GM18499 (cell line): ENCODE data around the gene PRKN.

ENCODE experiments used
- ATAC-seq: cut with Tn5 transposase; IDR thresholded peaks from one replicate; pipeline ENCODE4 v1.9.1; 2021; ENCODE audit warnings: moderate number of reproducible peaks; ENCODE audit not compliant: insufficient read depth, unreplicated experiment

The PRKN gene

DNA sequence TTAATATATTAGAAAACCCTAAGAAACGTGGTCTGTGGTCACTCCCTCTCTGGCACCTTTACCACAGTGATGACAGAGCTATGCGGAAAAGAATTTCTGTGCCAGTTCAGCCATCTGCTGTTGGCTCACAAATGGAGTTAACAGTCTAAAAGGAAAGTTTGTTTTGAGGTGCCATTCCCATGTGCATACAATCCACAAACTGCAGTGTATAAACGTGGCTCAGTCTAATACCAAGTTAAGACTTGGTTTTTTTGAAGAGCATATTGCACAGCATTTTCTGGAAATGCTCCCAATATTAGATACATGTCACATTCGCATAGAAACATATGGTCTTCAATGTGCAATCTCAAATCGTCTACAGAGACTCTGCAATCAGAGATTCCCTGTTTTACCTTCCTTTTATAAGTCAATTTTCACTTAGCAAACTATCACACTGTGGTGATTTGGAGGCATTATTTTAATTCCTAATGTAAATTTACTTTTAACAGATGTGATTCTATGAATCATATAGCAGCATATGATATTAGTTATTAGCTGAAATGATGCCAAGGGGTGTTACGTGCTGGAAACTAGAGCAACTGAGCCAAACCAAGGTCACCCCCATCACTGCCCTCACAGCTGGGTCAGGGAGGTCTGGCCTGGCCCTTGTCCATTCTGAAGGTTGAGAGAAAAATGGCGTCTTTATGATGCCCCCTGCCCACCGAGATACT, 383.5 kb downstream of the PRKN start:
- no peak for ATAC-seq

DNA sequence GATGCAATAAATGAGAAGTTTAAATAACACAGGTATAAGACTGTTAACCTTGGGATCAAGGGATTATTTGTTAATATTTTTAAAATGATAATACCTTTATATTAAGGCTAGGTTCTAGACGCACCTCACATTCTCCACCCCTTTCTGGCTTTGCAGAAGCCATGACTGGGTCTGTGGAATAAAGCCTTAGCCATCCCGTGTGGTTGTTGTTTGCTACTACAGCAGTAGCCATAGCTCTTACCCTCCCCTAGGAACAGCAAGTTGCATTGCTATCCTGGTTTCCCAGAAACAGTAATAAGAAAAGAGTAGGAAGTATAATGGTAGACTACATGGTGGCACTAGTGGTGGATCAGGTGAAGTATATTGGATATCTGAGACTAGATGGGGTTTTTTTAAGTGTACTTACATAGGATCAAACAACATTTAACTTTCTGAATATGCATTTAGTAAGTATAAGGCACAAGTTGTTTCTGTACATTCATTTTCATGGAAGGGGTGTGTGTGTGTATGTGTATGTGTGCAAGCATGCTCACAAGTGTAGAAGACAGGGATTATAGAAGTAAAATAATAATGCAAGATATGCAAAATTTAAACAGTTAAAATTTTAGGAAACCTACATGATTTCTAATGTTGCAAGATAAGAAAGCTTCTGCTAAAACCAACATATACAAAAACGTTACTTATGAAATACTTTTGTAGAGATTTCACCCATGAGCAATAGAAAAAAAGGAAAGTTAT, 384.2 kb downstream of the PRKN start:
- ATAC-seq, result no peak

DNA sequence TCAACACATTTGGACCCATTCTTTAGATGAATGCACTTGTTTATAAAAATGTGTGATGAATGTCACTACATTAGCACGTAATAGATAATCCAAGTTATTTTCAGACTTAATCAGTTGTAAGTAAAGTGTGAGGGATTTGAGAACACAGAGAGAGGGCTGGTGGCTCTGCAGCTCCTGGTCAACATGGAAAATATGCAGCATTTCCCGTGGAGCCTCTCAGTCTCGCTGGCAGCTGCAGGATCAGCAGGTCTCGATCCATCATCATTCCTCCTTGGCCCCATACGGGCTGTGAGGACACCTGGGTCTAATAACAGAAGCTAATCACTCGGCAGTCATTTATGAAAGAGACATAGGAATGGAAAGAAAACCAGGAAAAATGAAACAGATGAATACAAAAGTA, 390.2 kb downstream of the PRKN start:
- ATAC-seq, result no peak

DNA sequence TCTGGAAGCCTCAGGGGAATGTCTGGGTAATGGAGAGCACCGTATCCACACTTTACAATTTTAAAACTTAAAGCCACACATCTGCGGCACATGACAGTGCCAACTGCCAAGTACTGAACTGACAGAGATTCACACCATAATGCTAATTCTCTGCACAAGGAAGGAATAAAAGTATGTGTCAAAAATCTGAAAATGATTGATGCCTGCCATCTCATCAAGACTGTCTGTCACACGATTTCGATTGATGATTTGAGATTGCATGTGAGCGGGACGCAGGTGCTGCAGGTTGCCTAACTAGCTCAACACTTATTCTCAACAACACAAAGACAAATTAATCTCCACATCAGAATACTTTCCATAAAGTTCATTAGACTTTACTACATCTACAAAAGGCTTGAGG, 391.2 kb downstream of the PRKN start:
- no peak for ATAC-seq

DNA sequence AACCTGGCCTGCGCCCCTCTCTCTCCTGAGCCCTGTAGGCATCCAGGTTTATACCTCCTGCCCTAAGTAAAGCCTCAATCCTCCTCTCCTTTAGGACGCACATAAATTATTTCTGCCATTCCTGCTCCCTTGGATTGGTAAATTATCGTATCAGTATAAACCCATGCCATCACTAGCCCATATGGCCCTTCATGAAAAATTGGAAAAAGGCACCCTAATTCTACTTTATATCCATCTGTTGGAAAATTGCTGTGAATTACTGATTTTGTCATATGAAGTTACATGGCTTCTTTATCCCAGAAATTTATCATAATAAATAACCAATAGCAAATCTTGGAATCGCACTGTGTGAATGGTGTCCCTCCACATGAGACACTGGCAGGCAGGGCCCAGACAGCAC, 395.2 kb downstream of the PRKN start:
- no peak for ATAC-seq

DNA sequence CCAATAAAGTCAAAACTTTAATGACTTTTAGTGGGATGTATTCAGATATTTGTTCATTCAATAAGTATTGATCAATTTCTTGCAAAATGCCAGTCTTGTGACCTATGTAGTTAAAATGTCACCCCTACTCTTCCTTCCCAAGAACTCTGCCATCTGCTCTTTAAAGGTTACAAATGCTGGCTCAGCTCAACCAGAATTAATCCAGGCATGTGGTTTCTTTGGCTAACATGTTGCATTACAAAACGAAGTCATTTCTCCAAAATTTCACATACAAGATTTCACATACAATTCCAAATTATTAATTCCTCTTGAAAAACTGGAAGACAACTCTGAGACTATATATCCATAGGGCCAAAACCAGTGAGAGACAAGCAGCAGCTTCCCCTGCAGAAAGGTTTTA, 395.7 kb downstream of the PRKN start:
- ATAC-seq, result no peak

DNA sequence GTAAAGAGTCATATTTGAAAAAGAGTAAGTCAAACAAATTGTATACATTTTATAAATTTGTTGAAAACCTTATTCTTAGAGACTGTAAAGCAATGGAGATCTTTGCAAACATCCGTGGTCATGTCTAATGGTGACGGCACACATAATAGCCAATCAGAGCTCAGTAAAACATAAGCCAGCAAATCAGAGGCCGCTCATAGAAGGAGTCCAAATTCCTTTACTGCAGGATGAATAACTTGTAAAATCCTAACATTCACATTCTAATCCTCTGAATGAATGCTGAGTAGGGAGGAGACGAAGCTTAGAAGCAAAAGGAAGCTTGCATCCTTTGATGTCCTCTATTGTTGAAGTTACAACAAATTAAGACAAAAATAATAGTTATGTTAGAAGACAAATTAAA, 401.7 kb downstream of the PRKN start:
- ATAC-seq, result no peak

DNA sequence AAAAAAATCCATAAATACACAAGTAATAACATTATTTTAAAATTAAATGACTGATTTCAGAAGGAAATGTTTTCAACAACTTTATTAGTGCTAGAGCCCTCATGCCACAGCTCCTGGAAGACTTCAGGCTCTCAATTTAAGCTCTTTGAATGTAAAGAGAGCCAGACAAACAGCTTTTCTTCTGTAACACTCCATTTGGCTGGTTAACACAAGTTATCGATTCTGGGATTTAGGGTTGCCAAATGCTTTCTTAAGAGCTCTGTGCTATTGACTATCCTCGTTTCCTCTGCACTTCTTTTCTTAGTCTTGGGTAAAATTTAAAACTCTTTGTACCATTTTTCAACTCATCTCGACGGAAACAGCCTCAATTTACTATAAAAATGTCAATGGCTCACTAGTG, 402.5 kb downstream of the PRKN start:
- ATAC-seq, result no peak

DNA sequence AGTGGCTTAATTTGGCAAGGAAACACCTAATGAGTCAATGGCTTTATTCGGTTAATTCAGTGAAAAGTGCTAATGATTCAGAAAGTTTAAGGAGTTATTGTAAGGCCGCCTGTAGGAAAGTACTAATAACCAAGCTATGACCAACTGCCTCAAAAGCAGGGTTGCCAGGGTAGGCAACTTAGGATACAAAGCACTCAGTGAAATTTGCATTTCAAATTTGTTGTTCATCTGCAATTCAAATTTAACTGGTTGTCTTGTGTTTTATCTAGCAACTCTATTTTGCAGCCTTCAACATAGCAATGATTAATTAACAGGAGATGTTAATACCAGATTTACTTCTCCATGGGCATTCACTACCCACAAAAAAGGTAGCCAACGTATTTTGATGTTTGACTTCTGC, 412.3 kb downstream of the PRKN start:
- ATAC-seq, result no peak

DNA sequence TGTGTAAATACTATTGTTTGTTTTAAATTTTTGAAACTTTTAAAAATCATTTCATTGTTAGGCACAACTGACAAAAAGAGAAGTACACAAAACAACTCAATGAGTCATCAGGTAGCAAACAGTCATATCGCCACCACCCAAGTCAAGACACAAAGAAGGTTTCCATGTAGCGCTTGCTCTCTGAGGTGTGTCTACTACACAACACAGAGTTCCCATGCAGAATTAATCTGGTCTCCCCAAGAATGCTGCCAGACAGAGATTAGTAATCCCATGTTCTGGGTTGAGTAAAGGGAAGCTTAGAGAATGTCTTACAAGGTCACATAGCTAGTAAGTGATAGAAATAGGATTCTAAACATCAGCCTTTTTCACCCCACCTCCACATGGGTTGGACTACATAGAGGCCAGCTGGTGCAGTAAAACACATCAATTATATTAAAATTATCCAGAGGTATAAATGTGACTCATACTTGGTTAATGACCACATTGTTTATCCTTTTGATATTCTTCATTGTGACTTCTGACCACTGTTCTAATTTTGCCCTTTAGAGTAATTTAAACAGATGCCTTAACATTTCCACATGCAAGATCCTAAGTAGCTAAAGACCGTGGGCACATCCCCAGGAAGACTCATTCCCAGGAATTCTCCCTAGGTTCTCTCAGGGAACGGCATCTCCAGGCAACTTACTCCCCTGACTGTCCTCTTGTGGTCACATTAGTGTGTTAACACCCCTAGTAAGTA, 413.5 kb downstream of the PRKN start:
- ATAC-seq, result no peak

DNA sequence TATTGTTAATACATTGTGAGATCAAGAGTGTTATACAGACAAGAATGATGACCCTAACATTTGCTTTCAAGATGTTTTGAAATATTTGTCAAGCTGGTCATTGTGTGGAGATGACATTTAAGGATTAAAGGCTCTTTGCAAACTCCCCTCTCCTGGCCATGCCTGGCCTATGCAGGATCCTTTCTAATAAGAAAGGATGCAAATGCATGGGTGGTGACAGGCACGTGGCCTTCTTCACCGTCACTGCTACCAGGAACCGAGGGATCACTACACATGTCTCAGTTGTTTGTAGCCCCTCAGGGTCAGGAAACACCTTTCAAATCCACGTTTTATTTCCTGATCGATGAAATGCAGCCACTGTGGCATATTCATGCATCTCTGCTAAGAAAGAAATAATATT, 419.7 kb downstream of the PRKN start:
- no peak for ATAC-seq

DNA sequence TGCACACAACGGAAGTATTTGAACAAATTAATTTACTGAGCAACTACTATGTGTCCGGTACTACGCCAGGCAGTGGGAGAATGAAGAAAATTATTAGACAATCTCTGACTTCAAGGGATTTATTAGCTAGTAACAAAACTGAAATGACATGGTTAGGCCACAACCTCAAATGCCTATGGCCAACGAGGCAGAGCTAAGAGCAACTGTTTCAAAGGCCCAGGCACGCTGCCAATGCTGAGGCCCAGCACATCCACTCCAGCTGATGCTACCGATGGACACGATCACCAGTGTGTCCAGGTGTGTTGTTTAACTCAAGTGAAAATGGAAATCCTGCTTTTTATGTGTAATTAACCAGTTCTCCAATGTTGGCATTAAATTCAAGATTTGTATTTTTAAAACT, 420.9 kb downstream of the PRKN start:
- ATAC-seq, result no peak

DNA sequence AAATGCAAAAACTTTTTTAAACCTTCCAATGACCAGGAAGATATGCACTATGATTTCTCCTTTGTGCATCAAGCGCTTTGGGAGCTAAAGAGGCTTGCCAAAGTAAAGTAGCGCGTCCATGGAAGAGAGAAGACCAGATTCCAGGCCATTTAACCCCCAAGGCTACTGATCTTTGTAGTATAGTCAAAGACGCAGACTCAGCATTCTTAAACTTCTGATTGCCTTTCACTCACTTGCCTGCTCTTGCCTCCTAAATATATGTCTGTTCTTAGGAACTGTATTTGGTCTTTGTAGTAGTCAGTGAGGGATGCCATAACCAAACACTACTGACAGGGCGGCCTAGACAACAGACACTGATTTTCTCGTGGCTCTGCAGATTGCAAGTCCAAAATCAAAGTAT, 426.4 kb downstream of the PRKN start:
- ATAC-seq, result no peak

DNA sequence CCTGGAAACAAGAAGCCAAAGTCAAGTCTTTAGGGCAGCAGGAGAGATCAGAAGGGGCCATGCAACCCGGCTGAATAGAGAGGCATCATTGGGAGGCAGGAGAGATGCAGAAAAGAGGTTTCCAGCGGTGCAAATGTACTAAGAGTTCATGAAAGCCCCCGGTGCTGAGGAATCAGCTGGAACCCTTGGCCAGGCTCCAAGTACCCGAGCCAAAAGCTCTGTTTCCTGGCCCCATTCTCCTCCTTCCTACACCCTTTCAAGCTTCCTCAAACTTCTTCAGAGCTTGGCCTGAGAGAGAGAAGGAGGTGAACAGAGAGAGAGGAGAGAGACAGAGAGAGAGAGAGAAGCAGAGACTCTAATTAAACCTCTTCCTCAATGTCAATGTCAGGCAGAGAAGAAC, 433.5 kb downstream of the PRKN start:
- ATAC-seq, result no peak

DNA sequence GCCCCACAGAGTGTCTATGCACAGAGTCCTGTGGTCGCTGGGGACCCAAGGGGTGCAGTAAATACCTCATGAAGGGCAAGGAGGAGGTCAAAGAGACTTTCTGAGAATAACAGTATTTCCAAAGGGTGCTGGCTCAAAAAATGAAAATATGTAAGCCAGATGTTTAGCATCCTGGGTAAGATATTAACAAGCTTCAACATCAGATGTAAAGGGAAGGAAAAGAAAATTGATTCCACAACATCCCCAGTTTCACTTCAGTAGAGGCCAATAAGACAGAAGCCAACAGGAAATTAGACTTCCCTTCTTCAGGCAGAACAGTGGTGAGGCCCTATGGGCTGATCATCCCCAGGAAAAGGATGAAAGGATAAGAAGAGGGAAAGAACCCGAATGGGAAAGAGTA, 434.7 kb downstream of the PRKN start:
- no peak for ATAC-seq

DNA sequence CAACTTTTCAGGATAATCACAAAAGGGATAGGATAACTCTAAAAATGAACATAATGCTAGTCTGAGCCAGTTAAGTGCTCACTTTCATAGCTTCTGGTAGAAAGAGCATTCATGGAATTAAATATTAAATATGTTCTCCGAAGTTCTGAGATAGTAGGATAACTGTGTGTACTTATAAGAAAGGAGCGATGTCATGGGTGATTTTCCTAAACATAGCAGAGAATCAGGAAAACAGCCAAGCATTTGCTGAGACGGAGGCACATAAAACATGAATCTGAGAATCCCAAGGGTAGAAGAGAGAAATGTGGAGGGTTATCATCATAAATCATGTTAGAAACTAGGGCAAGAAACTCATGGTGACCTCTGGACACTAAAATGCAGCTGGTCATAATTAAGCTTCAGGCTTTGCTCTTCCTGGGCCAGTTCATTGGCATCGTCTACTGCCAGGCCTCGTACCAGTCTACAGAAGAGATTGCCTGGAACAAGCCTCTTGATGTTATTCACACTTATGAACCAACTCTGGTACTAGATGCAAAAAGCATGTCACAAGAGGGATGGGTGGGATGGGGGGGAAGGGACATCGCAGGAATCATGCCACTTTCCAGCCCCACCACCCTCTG, 436.6 kb downstream of the PRKN start:
- no peak for ATAC-seq

DNA sequence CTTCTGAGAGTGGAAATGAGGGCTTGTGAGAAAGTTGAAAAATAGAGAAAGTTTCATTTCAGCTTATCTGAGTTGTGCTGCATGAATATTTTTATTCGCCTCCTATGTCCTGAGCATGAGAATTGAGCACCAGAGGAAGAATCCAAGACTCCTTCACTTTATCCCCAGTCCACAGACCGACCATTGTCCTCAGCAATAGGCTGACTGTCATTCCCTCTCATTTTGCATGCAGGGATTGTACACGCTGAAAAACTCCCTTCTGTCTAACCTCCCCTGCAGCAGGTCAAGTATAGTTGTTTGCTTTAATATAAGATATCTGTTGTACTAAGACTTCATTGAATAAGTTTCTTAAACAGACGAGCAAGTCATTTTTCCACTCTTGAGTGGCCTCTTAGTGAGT, 437.6 kb downstream of the PRKN start:
- no peak for ATAC-seq

DNA sequence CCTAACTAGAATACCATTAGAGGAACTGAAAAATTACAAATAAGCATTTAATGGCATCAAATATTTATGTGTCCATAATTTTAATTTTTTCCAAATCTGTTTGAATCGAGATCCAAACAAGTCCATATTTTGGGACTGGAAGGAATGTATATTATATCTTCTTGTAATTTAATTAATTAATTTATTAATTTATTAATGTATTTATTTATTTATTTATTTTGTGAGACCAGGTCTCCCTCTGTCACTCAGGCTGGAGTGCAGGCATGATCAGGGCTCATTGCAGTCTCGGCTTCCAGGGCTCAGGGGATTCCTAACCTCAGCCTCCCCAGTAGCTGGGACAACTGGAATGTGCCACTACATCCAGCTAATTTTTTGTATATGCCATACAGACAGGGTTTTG, 453.6 kb downstream of the PRKN start:
- ATAC-seq, result no peak

DNA sequence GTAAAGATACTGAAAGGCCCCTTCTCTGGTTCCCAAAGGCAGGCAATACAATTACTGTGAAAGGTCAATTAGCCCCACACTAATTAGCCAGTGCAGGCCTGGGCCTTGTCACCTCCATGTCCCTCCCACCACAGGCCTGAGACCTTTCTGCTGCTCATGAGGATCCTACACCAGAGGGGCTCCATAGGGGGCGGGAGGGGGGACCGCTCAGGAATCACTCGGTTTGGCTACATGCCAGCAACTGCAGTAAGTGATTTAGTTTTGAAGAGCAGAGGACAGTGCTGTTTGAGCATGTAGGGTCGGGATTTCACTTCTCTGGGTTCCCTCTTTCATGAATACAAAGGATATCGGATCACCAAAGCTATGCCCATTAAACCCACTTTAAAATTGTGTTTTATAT, 455.6 kb downstream of the PRKN start:
- no peak for ATAC-seq

DNA sequence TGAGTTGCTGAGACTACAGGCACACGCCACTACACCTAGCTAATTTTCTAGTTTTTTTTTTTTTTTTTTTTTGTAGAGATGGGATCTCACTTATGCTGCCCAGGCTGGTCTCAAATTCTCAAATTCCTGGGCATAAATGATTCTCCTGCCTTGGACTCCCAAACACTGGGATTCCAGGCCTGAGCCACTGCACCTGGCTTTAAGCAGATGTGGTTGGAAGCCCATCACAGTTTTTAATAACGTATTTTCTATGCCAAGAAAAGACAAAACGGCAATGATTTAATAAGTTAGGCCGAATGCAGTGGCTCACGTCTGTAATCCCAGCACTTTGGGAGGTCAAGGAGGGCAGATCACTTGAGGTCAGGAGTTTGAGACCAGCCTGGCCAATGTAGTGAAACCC, 456.6 kb downstream of the PRKN start:
- no peak for ATAC-seq

DNA sequence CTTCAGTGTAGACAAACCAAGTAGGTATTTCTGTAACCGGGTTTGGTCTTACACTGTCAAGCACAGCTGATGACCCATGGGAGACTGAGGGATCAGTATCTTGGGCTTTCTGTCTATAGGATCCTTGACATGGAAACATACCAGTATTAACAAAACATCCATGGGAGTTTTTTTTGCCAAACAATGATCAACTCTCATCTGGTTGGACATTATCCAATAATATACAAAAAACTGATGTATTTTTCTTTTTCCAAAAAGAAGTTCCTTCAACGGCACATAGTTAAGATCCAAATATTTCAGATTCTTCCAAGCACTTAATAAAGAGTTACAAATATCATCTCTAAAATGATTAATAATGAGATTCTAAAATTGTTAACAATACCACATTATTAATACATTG, 459.9 kb downstream of the PRKN start:
- ATAC-seq, result no peak
